ENCODE data around the gene UNC45A.

DNA sequence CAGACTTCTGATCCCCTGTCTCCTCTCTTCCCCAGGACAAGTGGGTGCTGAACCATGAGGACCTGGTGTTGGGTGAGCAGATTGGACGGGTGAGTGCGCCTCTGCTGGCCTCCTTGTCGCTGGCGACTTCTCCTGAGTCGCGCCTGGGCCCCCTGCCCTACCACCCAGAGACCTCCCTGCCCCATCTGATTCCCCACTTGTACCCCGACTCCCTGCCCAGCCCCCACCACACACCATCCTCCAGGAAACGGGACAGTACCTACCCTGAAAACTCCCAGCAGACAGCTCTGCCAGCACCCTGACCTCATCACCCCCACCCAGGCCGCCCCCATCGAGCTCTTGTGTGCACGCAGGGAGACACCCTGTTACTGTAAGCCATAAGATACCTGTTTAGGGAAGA is 43.1 kb upstream of the UNC45A start:
- TF ChIP-seq, protein P1, sequence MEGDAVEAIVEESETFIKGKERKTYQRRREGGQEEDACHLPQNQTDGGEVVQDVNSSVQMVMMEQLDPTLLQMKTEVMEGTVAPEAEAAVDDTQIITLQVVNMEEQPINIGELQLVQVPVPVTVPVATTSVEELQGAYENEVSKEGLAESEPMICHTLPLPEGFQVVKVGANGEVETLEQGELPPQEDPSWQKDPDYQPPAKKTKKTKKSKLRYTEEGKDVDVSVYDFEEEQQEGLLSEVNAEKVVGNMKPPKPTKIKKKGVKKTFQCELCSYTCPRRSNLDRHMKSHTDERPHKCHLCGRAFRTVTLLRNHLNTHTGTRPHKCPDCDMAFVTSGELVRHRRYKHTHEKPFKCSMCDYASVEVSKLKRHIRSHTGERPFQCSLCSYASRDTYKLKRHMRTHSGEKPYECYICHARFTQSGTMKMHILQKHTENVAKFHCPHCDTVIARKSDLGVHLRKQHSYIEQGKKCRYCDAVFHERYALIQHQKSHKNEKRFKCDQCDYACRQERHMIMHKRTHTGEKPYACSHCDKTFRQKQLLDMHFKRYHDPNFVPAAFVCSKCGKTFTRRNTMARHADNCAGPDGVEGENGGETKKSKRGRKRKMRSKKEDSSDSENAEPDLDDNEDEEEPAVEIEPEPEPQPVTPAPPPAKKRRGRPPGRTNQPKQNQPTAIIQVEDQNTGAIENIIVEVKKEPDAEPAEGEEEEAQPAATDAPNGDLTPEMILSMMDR (IDR thresholded peaks at IDR 0.05; ENCODE audit: low read length) = no peak
- no peak for TF ChIP-seq EZH2 (IDR thresholded peaks at IDR 0.05; ENCODE audit: borderline replicate concordance, low read length)

All from OCI-LY1 (cell line).